SK-N-SH treated with all-trans-retinoic acid at 6 μM for 48 hours (cell line): Measurements from ENCODE around the gene STYK1.

Experiments
- ATAC-seq: fragments of 200-7000 bp; cut with Tn5 transposase; 3 replicates; pipeline ENCODE4 v1.9.1; 2020; ENCODE audit warnings: mild to moderate bottlenecking, moderate library complexity
- BACH2 ChIP-seq: fragments of 250-450 bp; sonication (Bioruptor Pico); IDR thresholded peaks from 2 replicates; pipeline ENCODE4 v1.9.0; 2021; ENCODE audit warnings: mild to moderate bottlenecking, borderline replicate concordance
- ESRRG ChIP-seq: fragments of 250-450 bp; sonication (Bioruptor Pico); IDR thresholded peaks from 2 replicates; pipeline ENCODE4 v1.6.1; 2021; ENCODE audit warnings: mild to moderate bottlenecking
- GLIS3 ChIP-seq: fragments of 250-450 bp; sonication (Bioruptor Pico); IDR thresholded peaks from 2 replicates; pipeline ENCODE4 v1.5.0; 2020; ENCODE audit warnings: mild to moderate bottlenecking, moderate library complexity
- ISL1 ChIP-seq: fragments of 250-450 bp; sonication (Bioruptor Pico); IDR thresholded peaks from 2 replicates; pipeline ENCODE4 v2.1.2; 2022; ENCODE audit warnings: mild to moderate bottlenecking, moderate library complexity
- OSR1 ChIP-seq: fragments of 250-450 bp; sonication (Bioruptor Pico); IDR thresholded peaks from 2 replicates; pipeline ENCODE4 v1.8.0; 2022; ENCODE audit warnings: moderate library complexity, mild to moderate bottlenecking, inconsistent platforms
- SNAI2 ChIP-seq: fragments of 250-450 bp; sonication (Bioruptor Pico); IDR thresholded peaks from 2 replicates; pipeline ENCODE4 v1.5.0; 2020; ENCODE audit warnings: mild to moderate bottlenecking, moderate library complexity
- TCF4 ChIP-seq: fragments of 250-450 bp; sonication (Bioruptor Pico); IDR thresholded peaks from 2 replicates; pipeline ENCODE4 v1.8.0; 2021; ENCODE audit warnings: mild to moderate bottlenecking, moderate library complexity, borderline replicate concordance
- TOX ChIP-seq: fragments of 250-450 bp; sonication (Bioruptor Pico); IDR thresholded peaks from 2 replicates; pipeline ENCODE4 v1.8.0; 2021; ENCODE audit warnings: mild to moderate bottlenecking, moderate library complexity, borderline replicate concordance
- ZC3H10 ChIP-seq: fragments of 250-450 bp; sonication (Bioruptor Pico); IDR thresholded peaks from 2 replicates; pipeline ENCODE4 v1.5.1; 2021; ENCODE audit warnings: mild to moderate bottlenecking, moderate library complexity
- ZFP3 ChIP-seq: fragments of 250-450 bp; sonication (Bioruptor Pico); IDR thresholded peaks from 2 replicates; pipeline ENCODE4 v1.5.0; 2020; ENCODE audit warnings: mild to moderate bottlenecking, moderate library complexity
- ZFP30 ChIP-seq: fragments of 450-650 bp; formaldehyde crosslinking; IDR thresholded peaks from 2 replicates; pipeline ENCODE4 v1.5.0; 2022; ENCODE audit warnings: mild to moderate bottlenecking, moderate library complexity
- ZNF565 ChIP-seq: fragments of 450-650 bp; formaldehyde crosslinking; conservative IDR thresholded peaks from 2 replicates; pipeline ENCODE4 v1.5.0; 2020; ENCODE audit warnings: low read depth, mild to moderate bottlenecking, moderate library complexity
- ZNF70 ChIP-seq: fragments of 450-650 bp; formaldehyde crosslinking; IDR thresholded peaks from 2 replicates; pipeline ENCODE4 v1.5.0; 2020; ENCODE audit warnings: mild to moderate bottlenecking, moderate library complexity
- TF ChIP-seq, protein P1 (sequence below): fragments of 250-450 bp; sonication (Bioruptor Pico); IDR thresholded peaks from 2 replicates; pipeline ENCODE4 v1.8.0; 2020; ENCODE audit warnings: mild to moderate bottlenecking, moderate library complexity, borderline replicate concordance
- TF ChIP-seq, protein P2 (sequence below): fragments of 250-450 bp; sonication (Bioruptor Pico); IDR thresholded peaks from 2 replicates; pipeline ENCODE4 v1.5.1; 2021; ENCODE audit warnings: mild to moderate bottlenecking, moderate library complexity
- TF ChIP-seq, protein P3 (sequence below): fragments of 250-450 bp; sonication (Bioruptor Pico); IDR thresholded peaks from 2 replicates; pipeline ENCODE4 v1.5.0; 2020; ENCODE audit warnings: mild to moderate bottlenecking, moderate library complexity
- TF ChIP-seq, protein P4 (sequence below): fragments of 250-450 bp; sonication (Bioruptor Pico); IDR thresholded peaks from 2 replicates; pipeline ENCODE4 v1.5.1; 2020; ENCODE audit warnings: low read depth, mild to moderate bottlenecking, moderate library complexity
- TF ChIP-seq, protein P5 (sequence below): fragments of 250-450 bp; sonication (Bioruptor Pico); IDR thresholded peaks from 2 replicates; pipeline ENCODE4 v1.8.0; 2021; ENCODE audit warnings: low read depth, mild to moderate bottlenecking, moderate library complexity, borderline replicate concordance

Gene STYK1

DNA sequence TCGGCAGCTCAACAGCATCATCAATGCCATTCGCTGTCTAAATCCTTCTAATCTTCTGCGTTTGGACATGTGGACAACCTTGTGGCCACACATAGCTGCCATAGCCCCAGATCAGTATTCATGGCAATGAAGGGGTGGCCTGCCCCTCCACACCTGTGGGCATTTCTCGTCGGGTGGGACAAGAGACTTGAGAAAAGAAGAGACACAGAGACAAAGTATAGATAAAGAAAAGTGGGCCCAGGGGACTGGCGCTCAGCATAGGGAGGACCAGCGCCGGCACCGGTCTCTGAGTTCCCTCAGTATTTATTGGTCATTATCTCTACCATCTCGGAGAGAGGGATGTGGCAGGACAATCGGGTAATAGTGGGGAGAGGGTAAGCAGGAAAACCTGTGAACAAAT, 102.7 kb downstream of the STYK1 start:
- no peak for ATAC-seq
- TF ChIP-seq, protein P1, sequence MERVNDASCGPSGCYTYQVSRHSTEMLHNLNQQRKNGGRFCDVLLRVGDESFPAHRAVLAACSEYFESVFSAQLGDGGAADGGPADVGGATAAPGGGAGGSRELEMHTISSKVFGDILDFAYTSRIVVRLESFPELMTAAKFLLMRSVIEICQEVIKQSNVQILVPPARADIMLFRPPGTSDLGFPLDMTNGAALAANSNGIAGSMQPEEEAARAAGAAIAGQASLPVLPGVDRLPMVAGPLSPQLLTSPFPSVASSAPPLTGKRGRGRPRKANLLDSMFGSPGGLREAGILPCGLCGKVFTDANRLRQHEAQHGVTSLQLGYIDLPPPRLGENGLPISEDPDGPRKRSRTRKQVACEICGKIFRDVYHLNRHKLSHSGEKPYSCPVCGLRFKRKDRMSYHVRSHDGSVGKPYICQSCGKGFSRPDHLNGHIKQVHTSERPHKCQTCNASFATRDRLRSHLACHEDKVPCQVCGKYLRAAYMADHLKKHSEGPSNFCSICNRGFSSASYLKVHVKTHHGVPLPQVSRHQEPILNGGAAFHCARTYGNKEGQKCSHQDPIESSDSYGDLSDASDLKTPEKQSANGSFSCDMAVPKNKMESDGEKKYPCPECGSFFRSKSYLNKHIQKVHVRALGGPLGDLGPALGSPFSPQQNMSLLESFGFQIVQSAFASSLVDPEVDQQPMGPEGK (CRISPR knock-in tag): no peak
- no peak for TF ChIP-seq ESRRG (CRISPR knock-in tag)
- TF ChIP-seq ZFP3: no peak
- TF ChIP-seq TCF4 (CRISPR knock-in tag): no peak
- TF ChIP-seq ZFP30 (CRISPR knock-in tag): no peak
- TF ChIP-seq, protein P2, sequence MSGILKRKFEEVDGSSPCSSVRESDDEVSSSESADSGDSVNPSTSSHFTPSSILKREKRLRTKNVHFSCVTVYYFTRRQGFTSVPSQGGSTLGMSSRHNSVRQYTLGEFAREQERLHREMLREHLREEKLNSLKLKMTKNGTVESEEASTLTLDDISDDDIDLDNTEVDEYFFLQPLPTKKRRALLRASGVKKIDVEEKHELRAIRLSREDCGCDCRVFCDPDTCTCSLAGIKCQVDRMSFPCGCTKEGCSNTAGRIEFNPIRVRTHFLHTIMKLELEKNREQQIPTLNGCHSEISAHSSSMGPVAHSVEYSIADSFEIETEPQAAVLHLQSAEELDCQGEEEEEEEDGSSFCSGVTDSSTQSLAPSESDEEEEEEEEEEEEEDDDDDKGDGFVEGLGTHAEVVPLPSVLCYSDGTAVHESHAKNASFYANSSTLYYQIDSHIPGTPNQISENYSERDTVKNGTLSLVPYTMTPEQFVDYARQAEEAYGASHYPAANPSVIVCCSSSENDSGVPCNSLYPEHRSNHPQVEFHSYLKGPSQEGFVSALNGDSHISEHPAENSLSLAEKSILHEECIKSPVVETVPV (CRISPR knock-in tag): no peak
- TF ChIP-seq ZNF565: no peak
- no peak for TF ChIP-seq SNAI2
- no peak for TF ChIP-seq ISL1 (CRISPR knock-in tag)
- TF ChIP-seq ZC3H10 (CRISPR knock-in tag): no peak
- TF ChIP-seq GLIS3: no peak
- no peak for TF ChIP-seq TOX (CRISPR knock-in tag)
- no peak for TF ChIP-seq ZNF70
- no peak for TF ChIP-seq OSR1
- TF ChIP-seq, protein P3, sequence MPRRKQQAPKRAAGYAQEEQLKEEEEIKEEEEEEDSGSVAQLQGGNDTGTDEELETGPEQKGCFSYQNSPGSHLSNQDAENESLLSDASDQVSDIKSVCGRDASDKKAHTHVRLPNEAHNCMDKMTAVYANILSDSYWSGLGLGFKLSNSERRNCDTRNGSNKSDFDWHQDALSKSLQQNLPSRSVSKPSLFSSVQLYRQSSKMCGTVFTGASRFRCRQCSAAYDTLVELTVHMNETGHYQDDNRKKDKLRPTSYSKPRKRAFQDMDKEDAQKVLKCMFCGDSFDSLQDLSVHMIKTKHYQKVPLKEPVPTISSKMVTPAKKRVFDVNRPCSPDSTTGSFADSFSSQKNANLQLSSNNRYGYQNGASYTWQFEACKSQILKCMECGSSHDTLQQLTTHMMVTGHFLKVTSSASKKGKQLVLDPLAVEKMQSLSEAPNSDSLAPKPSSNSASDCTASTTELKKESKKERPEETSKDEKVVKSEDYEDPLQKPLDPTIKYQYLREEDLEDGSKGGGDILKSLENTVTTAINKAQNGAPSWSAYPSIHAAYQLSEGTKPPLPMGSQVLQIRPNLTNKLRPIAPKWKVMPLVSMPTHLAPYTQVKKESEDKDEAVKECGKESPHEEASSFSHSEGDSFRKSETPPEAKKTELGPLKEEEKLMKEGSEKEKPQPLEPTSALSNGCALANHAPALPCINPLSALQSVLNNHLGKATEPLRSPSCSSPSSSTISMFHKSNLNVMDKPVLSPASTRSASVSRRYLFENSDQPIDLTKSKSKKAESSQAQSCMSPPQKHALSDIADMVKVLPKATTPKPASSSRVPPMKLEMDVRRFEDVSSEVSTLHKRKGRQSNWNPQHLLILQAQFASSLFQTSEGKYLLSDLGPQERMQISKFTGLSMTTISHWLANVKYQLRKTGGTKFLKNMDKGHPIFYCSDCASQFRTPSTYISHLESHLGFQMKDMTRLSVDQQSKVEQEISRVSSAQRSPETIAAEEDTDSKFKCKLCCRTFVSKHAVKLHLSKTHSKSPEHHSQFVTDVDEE (CRISPR knock-in tag): no peak
- TF ChIP-seq, protein P4, sequence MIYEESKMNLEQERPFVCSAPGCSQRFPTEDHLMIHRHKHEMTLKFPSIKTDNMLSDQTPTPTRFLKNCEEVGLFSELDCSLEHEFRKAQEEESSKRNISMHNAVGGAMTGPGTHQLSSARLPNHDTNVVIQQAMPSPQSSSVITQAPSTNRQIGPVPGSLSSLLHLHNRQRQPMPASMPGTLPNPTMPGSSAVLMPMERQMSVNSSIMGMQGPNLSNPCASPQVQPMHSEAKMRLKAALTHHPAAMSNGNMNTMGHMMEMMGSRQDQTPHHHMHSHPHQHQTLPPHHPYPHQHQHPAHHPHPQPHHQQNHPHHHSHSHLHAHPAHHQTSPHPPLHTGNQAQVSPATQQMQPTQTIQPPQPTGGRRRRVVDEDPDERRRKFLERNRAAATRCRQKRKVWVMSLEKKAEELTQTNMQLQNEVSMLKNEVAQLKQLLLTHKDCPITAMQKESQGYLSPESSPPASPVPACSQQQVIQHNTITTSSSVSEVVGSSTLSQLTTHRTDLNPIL (CRISPR knock-in tag): no peak
- TF ChIP-seq, protein P5, sequence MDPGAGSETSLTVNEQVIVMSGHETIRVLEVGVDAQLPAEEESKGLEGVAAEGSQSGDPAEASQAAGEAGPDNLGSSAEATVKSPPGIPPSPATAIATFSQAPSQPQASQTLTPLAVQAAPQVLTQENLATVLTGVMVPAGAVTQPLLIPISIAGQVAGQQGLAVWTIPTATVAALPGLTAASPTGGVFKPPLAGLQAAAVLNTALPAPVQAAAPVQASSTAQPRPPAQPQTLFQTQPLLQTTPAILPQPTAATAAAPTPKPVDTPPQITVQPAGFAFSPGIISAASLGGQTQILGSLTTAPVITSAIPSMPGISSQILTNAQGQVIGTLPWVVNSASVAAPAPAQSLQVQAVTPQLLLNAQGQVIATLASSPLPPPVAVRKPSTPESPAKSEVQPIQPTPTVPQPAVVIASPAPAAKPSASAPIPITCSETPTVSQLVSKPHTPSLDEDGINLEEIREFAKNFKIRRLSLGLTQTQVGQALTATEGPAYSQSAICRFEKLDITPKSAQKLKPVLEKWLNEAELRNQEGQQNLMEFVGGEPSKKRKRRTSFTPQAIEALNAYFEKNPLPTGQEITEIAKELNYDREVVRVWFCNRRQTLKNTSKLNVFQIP: no peak
- no peak for TF ChIP-seq BACH2 (CRISPR knock-in tag)
